ENCODE data around the gene PACSIN2. TPM values are rescaled to one million over a fixed set of nuclear protein-coding genes. Genes with fewer than 3 reads are reported as not detected.

PACSIN2 gene
- total and polyA plus RNA-seq, 2 experiments from 2014 or later, result 23.5 to 57.3 TPM

DNA sequence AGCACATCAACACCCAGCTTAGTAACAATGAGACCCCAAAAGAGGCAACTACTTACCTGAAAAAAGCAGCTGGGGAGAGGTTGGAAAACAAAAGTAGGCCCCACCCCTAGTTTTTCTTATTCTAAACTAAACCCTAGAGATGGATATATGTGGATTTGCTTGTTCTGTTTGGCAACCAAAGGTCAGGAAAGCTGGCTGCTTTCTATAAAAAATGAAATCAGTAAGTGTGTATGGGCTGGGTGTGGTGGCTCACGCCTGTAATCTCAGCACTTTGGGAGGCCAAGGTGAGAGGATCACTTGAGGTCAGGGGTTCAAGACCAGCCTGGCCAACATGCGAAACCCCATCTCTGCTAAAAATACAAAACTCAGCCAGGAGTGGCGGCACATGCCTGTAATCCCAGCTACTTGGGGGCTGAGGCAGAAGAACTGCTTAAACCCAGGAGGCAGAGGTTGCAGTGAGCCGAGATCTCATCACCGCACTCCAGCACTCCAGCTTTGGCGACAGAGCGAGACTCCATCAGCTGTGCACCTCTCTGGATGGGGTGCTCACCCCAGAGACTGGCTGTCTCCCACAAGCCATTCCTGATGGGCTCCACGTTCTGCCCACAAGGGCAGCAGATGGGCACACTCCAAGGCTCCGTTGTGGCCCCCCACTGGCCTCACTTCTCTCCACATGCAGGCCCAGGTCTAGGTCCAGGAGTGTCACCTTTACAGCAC is 30.0 kb downstream of the PACSIN2 start (continued):
- TF ChIP-seq, protein P1, sequence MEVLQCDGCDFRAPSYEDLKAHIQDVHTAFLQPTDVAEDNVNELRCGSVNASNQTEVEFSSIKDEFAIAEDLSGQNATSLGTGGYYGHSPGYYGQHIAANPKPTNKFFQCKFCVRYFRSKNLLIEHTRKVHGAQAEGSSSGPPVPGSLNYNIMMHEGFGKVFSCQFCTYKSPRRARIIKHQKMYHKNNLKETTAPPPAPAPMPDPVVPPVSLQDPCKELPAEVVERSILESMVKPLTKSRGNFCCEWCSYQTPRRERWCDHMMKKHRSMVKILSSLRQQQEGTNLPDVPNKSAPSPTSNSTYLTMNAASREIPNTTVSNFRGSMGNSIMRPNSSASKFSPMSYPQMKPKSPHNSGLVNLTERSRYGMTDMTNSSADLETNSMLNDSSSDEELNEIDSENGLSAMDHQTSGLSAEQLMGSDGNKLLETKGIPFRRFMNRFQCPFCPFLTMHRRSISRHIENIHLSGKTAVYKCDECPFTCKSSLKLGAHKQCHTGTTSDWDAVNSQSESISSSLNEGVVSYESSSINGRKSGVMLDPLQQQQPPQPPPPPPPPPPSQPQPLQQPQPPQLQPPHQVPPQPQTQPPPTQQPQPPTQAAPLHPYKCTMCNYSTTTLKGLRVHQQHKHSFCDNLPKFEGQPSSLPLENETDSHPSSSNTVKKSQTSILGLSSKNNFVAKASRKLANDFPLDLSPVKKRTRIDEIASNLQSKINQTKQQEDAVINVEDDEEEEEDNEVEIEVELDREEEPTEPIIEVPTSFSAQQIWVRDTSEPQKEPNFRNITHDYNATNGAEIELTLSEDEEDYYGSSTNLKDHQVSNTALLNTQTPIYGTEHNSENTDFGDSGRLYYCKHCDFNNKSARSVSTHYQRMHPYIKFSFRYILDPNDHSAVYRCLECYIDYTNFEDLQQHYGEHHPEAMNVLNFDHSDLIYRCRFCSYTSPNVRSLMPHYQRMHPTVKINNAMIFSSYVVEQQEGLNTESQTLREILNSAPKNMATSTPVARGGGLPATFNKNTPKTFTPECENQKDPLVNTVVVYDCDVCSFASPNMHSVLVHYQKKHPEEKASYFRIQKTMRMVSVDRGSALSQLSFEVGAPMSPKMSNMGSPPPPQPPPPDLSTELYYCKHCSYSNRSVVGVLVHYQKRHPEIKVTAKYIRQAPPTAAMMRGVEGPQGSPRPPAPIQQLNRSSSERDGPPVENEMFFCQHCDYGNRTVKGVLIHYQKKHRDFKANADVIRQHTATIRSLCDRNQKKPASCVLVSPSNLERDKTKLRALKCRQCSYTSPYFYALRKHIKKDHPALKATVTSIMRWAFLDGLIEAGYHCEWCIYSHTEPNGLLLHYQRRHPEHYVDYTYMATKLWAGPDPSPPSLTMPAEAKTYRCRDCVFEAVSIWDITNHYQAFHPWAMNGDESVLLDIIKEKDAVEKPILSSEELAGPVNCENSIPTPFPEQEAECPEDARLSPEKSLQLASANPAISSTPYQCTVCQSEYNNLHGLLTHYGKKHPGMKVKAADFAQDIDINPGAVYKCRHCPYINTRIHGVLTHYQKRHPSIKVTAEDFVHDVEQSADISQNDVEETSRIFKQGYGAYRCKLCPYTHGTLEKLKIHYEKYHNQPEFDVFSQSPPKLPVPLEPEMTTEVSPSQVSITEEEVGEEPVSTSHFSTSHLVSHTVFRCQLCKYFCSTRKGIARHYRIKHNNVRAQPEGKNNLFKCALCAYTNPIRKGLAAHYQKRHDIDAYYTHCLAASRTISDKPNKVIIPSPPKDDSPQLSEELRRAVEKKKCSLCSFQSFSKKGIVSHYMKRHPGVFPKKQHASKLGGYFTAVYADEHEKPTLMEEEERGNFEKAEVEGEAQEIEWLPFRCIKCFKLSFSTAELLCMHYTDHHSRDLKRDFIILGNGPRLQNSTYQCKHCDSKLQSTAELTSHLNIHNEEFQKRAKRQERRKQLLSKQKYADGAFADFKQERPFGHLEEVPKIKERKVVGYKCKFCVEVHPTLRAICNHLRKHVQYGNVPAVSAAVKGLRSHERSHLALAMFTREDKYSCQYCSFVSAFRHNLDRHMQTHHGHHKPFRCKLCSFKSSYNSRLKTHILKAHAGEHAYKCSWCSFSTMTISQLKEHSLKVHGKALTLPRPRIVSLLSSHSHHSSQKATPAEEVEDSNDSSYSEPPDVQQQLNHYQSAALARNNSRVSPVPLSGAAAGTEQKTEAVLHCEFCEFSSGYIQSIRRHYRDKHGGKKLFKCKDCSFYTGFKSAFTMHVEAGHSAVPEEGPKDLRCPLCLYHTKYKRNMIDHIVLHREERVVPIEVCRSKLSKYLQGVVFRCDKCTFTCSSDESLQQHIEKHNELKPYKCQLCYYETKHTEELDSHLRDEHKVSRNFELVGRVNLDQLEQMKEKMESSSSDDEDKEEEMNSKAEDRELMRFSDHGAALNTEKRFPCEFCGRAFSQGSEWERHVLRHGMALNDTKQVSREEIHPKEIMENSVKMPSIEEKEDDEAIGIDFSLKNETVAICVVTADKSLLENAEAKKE (CRISPR knock-in tag; IDR thresholded peaks at IDR 0.05), result no peak
- TF ChIP-seq CREB1 (CRISPR knock-in tag; IDR thresholded peaks at IDR 0.05; ENCODE audit: low read depth), result no peak
- TF ChIP-seq EZH2 (IDR thresholded peaks at IDR 0.05; ENCODE audit: low read depth, unreplicated experiment), result no peak
- TF ChIP-seq, protein P2, sequence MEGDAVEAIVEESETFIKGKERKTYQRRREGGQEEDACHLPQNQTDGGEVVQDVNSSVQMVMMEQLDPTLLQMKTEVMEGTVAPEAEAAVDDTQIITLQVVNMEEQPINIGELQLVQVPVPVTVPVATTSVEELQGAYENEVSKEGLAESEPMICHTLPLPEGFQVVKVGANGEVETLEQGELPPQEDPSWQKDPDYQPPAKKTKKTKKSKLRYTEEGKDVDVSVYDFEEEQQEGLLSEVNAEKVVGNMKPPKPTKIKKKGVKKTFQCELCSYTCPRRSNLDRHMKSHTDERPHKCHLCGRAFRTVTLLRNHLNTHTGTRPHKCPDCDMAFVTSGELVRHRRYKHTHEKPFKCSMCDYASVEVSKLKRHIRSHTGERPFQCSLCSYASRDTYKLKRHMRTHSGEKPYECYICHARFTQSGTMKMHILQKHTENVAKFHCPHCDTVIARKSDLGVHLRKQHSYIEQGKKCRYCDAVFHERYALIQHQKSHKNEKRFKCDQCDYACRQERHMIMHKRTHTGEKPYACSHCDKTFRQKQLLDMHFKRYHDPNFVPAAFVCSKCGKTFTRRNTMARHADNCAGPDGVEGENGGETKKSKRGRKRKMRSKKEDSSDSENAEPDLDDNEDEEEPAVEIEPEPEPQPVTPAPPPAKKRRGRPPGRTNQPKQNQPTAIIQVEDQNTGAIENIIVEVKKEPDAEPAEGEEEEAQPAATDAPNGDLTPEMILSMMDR (conservative IDR thresholded peaks at IDR 0.05; ENCODE audit: low read depth in 2 of 2), result no peak
- no peak for TF ChIP-seq EZH2phosphoT487 (IDR thresholded peaks at IDR 0.05; ENCODE audit: unreplicated experiment)

DNA sequence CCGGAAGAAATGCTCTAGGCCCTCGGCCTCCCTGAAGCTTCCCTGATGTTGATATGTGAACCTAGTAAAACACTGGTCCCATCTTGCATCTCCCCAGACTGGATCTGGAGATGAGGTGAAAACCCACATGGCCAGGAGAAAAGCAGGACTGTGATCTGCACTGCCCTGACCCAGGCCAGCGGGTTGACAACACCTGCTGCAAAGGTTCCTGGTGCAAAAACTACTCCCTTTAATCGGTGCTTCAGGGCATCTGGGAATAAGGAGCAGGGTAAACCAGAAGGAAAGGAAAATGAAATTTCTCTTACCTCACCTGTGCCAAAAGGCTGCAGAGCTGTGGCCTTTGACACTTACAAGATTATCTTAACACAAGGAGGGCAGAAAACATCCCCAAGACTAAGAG is 30.6 kb downstream of the PACSIN2 start:
- Histone ChIP-seq H3K4me2 (peak overlapping the region; percentile 41), H4K20me1 (replicated peaks; ENCODE audit: insufficient read depth) (peaks cover 25% of the 10 kb centered on the region), H3K4me1 (ENCODE audit: insufficient read depth) (peaks cover 28% of the 10 kb centered on the region), H2AFZ (no peak overlapping the region), H3K4me3 (no peak overlapping the region), H3K36me3 (ENCODE audit: insufficient read depth) (no peaks in the 10 kb centered on the region), H3F3A (replicated peaks; ENCODE audit: low read depth) (0 out of 2 replicates have a peak, but pooled peaks cover 5% of the 10 kb centered on the region), H3K79me2 (replicated peaks; ENCODE audit: insufficient read depth) (peaks cover 77% of the 10 kb centered on the region), H3K9me2 (ENCODE audit: insufficient read depth) (no peaks in the 10 kb centered on the region), H3K27me3 (ENCODE audit: insufficient read depth) (no peaks in the 10 kb centered on the region), H3K27ac (ENCODE audit: low read depth) (peak overlapping the region; percentile 40)
- peaks cover 19% of the 10 kb centered on the region for H3K36me3 Mint-ChIP-seq (ENCODE audit: low read depth)
- DNase-seq (ENCODE audit: low spot score) (no peak), ATAC-seq (peak; percentile 20)
- H3K27me3 Mint-ChIP-seq (ENCODE audit: insufficient read depth, low read depth, poor library complexity), result no peaks in the 10 kb centered on the region
- peaks cover 20% of the 10 kb centered on the region; the same call in 2 of the 3 replicates for H3K9me3 Mint-ChIP-seq
- H3K4me3 Mint-ChIP-seq, result no peak overlapping the region
- no peak overlapping the region for H3K27ac Mint-ChIP-seq
- H3K4me1 Mint-ChIP-seq, result peaks cover 32% of the 10 kb centered on the region
- TF ChIP-seq EZH2 (IDR thresholded peaks at IDR 0.05; ENCODE audit: low read depth, unreplicated experiment) (no peak), CREB1 (CRISPR knock-in tag; IDR thresholded peaks at IDR 0.05; ENCODE audit: low read depth) (no peak), POLR2AphosphoS5 (IDR thresholded peaks at IDR 0.05; ENCODE audit: low read depth) (no peak), JUNB (IDR thresholded peaks at IDR 0.05; ENCODE audit: unreplicated experiment) (no peak)
- TF ChIP-seq, protein P3, sequence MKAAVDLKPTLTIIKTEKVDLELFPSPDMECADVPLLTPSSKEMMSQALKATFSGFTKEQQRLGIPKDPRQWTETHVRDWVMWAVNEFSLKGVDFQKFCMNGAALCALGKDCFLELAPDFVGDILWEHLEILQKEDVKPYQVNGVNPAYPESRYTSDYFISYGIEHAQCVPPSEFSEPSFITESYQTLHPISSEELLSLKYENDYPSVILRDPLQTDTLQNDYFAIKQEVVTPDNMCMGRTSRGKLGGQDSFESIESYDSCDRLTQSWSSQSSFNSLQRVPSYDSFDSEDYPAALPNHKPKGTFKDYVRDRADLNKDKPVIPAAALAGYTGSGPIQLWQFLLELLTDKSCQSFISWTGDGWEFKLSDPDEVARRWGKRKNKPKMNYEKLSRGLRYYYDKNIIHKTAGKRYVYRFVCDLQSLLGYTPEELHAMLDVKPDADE (IDR thresholded peaks at IDR 0.05), result no peak
- TF ChIP-seq, protein P2 (conservative IDR thresholded peaks at IDR 0.05; ENCODE audit: low read depth in 2 of 2), result no peak

Data from GM23338 (cell line).